ENCODE measurements around the gene KLF13.

KLF13 gene

DNA sequence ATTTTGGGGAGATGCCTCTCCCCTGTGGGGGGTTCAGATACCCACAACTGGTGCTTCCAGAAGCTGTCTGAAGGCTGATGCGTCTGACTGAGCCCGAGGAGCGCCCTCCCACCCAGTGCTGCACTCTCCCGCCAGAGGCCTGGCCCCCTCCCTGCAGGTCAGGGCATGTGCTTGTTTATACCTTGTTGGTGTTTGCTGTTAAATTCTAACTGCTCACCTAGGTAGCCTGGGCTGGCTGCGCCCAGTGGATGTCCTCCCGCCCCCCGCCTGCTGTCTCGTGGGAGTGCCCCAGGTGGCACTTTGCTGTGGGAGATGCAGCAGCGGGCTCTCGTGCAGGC, 12.9 kb downstream of the KLF13 start:
- Histone ChIP-seq H3K79me2 (ENCODE audit: insufficient read depth, low read length) (peaks cover 90% of the 10 kb centered on the region), H4K20me1 (ENCODE audit: insufficient read depth, low read length) (no peaks in the 10 kb centered on the region), H3K9ac (ENCODE audit: low read length) (peak overlapping the region; percentile 44; the same call in 1 of the 2 replicates), H3K4me3 (ENCODE audit: low read depth, low read length, poor library complexity, severe bottlenecking) (peak overlapping the region; percentile 27), H3F3A (ENCODE audit: insufficient read depth, low read length) (0 out of 2 replicates have a peak, but pooled peaks cover 5% of the 10 kb centered on the region), H3K27me3 (ENCODE audit: insufficient read depth, low read length) (no peaks in the 10 kb centered on the region), H3K9me2 (ENCODE audit: low read depth, low read length) (no peaks in the 10 kb centered on the region), H3K4me2 (ENCODE audit: low read length) (peak overlapping the region; percentile 63), H3K9me3 (ENCODE audit: low read length) (no peaks in the 10 kb centered on the region), H3K36me3 (ENCODE audit: insufficient read depth, low read length) (peaks cover 9% of the 10 kb centered on the region; the same call in 1 of the 2 replicates), H3K4me1 (ENCODE audit: insufficient read depth, low read length, severe bottlenecking) (peaks cover 100% of the 10 kb centered on the region), H2AFZ (ENCODE audit: low read length) (no peak overlapping the region), H3K27ac (ENCODE audit: low read depth, low read length, poor library complexity, severe bottlenecking) (peak overlapping the region; percentile 90)
- TF ChIP-seq, protein P1, sequence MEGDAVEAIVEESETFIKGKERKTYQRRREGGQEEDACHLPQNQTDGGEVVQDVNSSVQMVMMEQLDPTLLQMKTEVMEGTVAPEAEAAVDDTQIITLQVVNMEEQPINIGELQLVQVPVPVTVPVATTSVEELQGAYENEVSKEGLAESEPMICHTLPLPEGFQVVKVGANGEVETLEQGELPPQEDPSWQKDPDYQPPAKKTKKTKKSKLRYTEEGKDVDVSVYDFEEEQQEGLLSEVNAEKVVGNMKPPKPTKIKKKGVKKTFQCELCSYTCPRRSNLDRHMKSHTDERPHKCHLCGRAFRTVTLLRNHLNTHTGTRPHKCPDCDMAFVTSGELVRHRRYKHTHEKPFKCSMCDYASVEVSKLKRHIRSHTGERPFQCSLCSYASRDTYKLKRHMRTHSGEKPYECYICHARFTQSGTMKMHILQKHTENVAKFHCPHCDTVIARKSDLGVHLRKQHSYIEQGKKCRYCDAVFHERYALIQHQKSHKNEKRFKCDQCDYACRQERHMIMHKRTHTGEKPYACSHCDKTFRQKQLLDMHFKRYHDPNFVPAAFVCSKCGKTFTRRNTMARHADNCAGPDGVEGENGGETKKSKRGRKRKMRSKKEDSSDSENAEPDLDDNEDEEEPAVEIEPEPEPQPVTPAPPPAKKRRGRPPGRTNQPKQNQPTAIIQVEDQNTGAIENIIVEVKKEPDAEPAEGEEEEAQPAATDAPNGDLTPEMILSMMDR (IDR thresholded peaks at IDR 0.05; ENCODE audit: low read length): no peak
- TF ChIP-seq EZH2 (IDR thresholded peaks at IDR 0.05; ENCODE audit: borderline replicate concordance, low read length): no peak

DNA sequence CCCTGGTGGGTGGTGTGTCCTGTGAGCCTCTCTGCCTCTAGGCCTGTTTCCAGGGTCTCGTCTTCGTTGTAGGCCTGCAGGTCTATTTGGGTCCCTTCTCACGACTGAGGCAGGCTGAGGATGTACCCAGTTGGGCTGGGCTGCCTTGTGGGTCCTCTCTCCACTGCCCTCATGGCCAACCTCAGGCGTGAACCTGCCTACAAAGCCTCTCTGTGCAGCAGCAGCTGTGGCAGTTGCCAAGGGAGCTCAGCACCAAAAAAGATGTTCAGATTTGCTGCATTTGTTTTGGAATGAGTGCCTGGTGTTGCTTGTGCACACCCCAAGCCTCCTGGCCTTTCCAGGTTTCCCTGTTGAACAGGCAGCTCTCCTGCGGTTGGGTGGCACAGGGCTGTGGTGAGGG, 13.4 kb downstream of the KLF13 start:
- Histone ChIP-seq H3K27ac (ENCODE audit: low read depth, low read length, poor library complexity, severe bottlenecking) (peak overlapping the region; percentile 90), H3K9me3 (ENCODE audit: low read length) (no peaks in the 10 kb centered on the region), H3K27me3 (ENCODE audit: insufficient read depth, low read length) (no peaks in the 10 kb centered on the region), H3F3A (ENCODE audit: insufficient read depth, low read length) (0 out of 2 replicates have a peak, but pooled peaks cover 5% of the 10 kb centered on the region), H2AFZ (ENCODE audit: low read length) (no peak overlapping the region), H3K9ac (ENCODE audit: low read length) (peak overlapping the region; percentile 44; the same call in 1 of the 2 replicates), H3K4me2 (ENCODE audit: low read length) (peak overlapping the region; percentile 63; the same call in 1 of the 2 replicates), H3K4me1 (ENCODE audit: insufficient read depth, low read length, severe bottlenecking) (peaks cover 100% of the 10 kb centered on the region), H4K20me1 (ENCODE audit: insufficient read depth, low read length) (no peaks in the 10 kb centered on the region), H3K36me3 (ENCODE audit: insufficient read depth, low read length) (peaks cover 9% of the 10 kb centered on the region; the same call in 1 of the 2 replicates), H3K9me2 (ENCODE audit: low read depth, low read length) (no peaks in the 10 kb centered on the region), H3K79me2 (ENCODE audit: insufficient read depth, low read length) (peaks cover 89% of the 10 kb centered on the region), H3K4me3 (ENCODE audit: low read depth, low read length, poor library complexity, severe bottlenecking) (no peak overlapping the region)
- no peak for TF ChIP-seq EZH2 (IDR thresholded peaks at IDR 0.05; ENCODE audit: borderline replicate concordance, low read length)
- TF ChIP-seq, protein P1 (IDR thresholded peaks at IDR 0.05; ENCODE audit: low read length): no peak

DNA sequence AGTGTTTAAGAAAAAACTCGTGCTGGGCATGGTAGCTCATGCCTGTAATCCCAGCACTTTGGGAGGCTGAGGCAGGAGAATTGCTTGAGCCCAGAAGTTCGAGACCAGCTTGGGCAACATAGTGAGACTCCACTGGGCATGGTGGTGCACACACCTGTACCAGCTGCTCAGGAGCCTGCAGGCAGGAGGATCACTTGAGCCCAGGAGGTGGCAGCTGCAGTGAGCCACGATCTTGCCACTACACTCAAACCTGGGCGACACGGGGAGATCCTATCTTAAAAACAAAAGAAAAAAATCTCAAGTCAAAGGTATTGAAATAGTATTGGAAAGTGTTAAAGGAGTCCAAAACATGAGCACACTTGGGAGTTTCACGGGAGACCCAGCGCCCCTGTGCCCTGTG, 14.0 kb downstream of the KLF13 start:
- Histone ChIP-seq H3K27ac (ENCODE audit: low read depth, low read length, poor library complexity, severe bottlenecking) (peak overlapping the region; percentile 90), H3K27me3 (ENCODE audit: insufficient read depth, low read length) (no peaks in the 10 kb centered on the region), H3K4me1 (ENCODE audit: insufficient read depth, low read length, severe bottlenecking) (peaks cover 100% of the 10 kb centered on the region), H3K9me2 (ENCODE audit: low read depth, low read length) (no peaks in the 10 kb centered on the region), H3K79me2 (ENCODE audit: insufficient read depth, low read length) (peaks cover 91% of the 10 kb centered on the region), H2AFZ (ENCODE audit: low read length) (no peak overlapping the region), H3K9me3 (ENCODE audit: low read length) (no peaks in the 10 kb centered on the region), H3K4me3 (ENCODE audit: low read depth, low read length, poor library complexity, severe bottlenecking) (no peak overlapping the region), H4K20me1 (ENCODE audit: insufficient read depth, low read length) (no peaks in the 10 kb centered on the region), H3K9ac (ENCODE audit: low read length) (peak overlapping the region; percentile 40; the same call in 1 of the 2 replicates), H3K36me3 (ENCODE audit: insufficient read depth, low read length) (peaks cover 9% of the 10 kb centered on the region; the same call in 1 of the 2 replicates), H3F3A (ENCODE audit: insufficient read depth, low read length) (0 out of 2 replicates have a peak, but pooled peaks cover 5% of the 10 kb centered on the region), H3K4me2 (ENCODE audit: low read length) (peak overlapping the region; percentile 63; the same call in 1 of the 2 replicates)
- no peak for TF ChIP-seq EZH2 (IDR thresholded peaks at IDR 0.05; ENCODE audit: borderline replicate concordance, low read length)
- TF ChIP-seq, protein P1 (IDR thresholded peaks at IDR 0.05; ENCODE audit: low read length): no peak

Data from OCI-LY1 (cell line).